ENCODE data around the gene PPP1R3D.
"Not testable (repeated sequence)": the region's sequence is repeated elsewhere in the genome, so short reads cannot be mapped to it uniquely, and the experiment has no call there.

Gene PPP1R3D

GRCh38 chr20:59912609-59913008 is 27.5 kb downstream of the PPP1R3D start:
- no peak for DNase-seq (ENCODE audit: low spot score)

GRCh38 chr20:59911041-59911440 is 29.1 kb downstream of the PPP1R3D start:
- no peak for DNase-seq (ENCODE audit: low spot score)

- DNase-seq (ENCODE audit: low spot score): no peak
These were observed 31.2 kb downstream of the PPP1R3D start for GRCh38 chr20:59908855-59909254.

- DNase-seq (ENCODE audit: low spot score): no peak
These were observed 36.5 kb downstream of the PPP1R3D start for GRCh38 chr20:59903621-59904020.

- no peak for DNase-seq (ENCODE audit: low spot score)
These were observed 37.6 kb downstream of the PPP1R3D start for GRCh38 chr20:59902470-59902869.

GRCh38 chr20:59895908-59896307 is 44.2 kb downstream of the PPP1R3D start:
- no peak for DNase-seq (ENCODE audit: low spot score)

GRCh38 chr20:59891581-59891980 is 48.5 kb downstream of the PPP1R3D start:
- DNase-seq (ENCODE audit: low spot score): no peak

- DNase-seq (ENCODE audit: low spot score): not testable (repeated sequence)
These were observed 50.1 kb downstream of the PPP1R3D start for GRCh38 chr20:59890035-59890434.

GRCh38 chr20:59888050-59888449 is 52.1 kb downstream of the PPP1R3D start:
- DNase-seq (ENCODE audit: low spot score): no peak
